OCI-LY1 (cell line): Measurements from ENCODE around the gene ERBB2.

Source experiments
- H2AFZ ChIP-seq: fragments of 200-600 bp; sonication (generic), shearing (Covaris generic); 2 replicates; pipeline ENCODE4 v1.6.0; 2014; ENCODE audit warnings: antibody characterized with exemption, mild to moderate bottlenecking, low read length
- H3F3A ChIP-seq: fragments of 200-600 bp; sonication (generic), shearing (Covaris generic); 2 replicates; pipeline ENCODE4 v1.6.0; 2014; ENCODE audit warnings: mild to moderate bottlenecking, antibody characterized with exemption, low read length, moderate library complexity; ENCODE audit not compliant: insufficient read depth
- H3K27ac ChIP-seq: fragments of 200-600 bp; sonication (generic); 2 replicates; pipeline ENCODE4 v1.5.1; 2014; ENCODE audit warnings: low read length, mixed run types, mild to moderate bottlenecking, low read depth; ENCODE audit not compliant: poor library complexity, severe bottlenecking
- H3K27me3 ChIP-seq: fragments of 200-600 bp; sonication (generic); 2 replicates; pipeline ENCODE4 v1.6.0; 2014; ENCODE audit warnings: antibody characterized with exemption, mild to moderate bottlenecking, low read length, moderate library complexity; ENCODE audit not compliant: insufficient read depth
- H3K36me3 ChIP-seq: fragments of 200-600 bp; sonication (generic); 2 replicates; pipeline ENCODE4 v1.6.1; 2014; ENCODE audit warnings: mild to moderate bottlenecking, antibody characterized with exemption, low read length, moderate library complexity, mixed read lengths; ENCODE audit not compliant: insufficient read depth
- H3K4me1 ChIP-seq: fragments of 200-600 bp; sonication (generic); 2 replicates; pipeline ENCODE4 v1.5.1; 2014; ENCODE audit warnings: mild to moderate bottlenecking, low read length, moderate library complexity; ENCODE audit not compliant: insufficient read depth, severe bottlenecking
- H3K4me2 ChIP-seq: fragments of 200-600 bp; sonication (generic), shearing (Covaris generic); 2 replicates; pipeline ENCODE4 v1.6.1; 2014; ENCODE audit warnings: low read length
- H3K4me3 ChIP-seq: fragments of 200-600 bp; sonication (generic); 2 replicates; pipeline ENCODE4 v1.5.1; 2014; ENCODE audit warnings: low read length, low read depth, mild to moderate bottlenecking, mixed read lengths; ENCODE audit not compliant: poor library complexity, severe bottlenecking
- H3K79me2 ChIP-seq: fragments of 200-600 bp; shearing (Covaris generic); 2 replicates; pipeline ENCODE4 v1.6.1; 2016; ENCODE audit warnings: mixed run types, low read length, mixed read lengths; ENCODE audit not compliant: insufficient read depth
- H3K9ac ChIP-seq: fragments of 200-600 bp; sonication (generic), shearing (Covaris generic); 2 replicates; pipeline ENCODE4 v1.6.1; 2014; ENCODE audit warnings: mild to moderate bottlenecking, low read length, mixed read lengths
- H3K9me2 ChIP-seq: fragments of 200-600 bp; sonication (generic), shearing (Covaris generic); 2 replicates; pipeline ENCODE4 v1.6.1; 2014; ENCODE audit warnings: low read depth, mild to moderate bottlenecking, low read length, mixed read lengths
- H3K9me3 ChIP-seq: fragments of 200-600 bp; shearing (Covaris generic); 2 replicates; pipeline ENCODE4 v1.6.1; 2014; ENCODE audit warnings: low read length, mixed read lengths
- H4K20me1 ChIP-seq: fragments of 200-600 bp; sonication (generic), shearing (Covaris generic); 2 replicates; pipeline ENCODE4 v1.6.0; 2016; ENCODE audit warnings: mild to moderate bottlenecking, low read length; ENCODE audit not compliant: insufficient read depth
- EZH2 ChIP-seq: fragments of 200-600 bp; sonication (generic), shearing (Covaris generic); IDR thresholded peaks from 2 replicates; pipeline ENCODE4 v1.8.0; 2017; ENCODE audit warnings: borderline replicate concordance, mixed run types, mild to moderate bottlenecking, antibody characterized with exemption, low read length, moderate library complexity, mixed read lengths
- TF ChIP-seq, protein P1 (sequence below): fragments of 200-600 bp; sonication (generic), shearing (Covaris generic); IDR thresholded peaks from 2 replicates; pipeline ENCODE4 v1.5.1; 2017; ENCODE audit warnings: mild to moderate bottlenecking, antibody characterized with exemption, low read length, moderate library complexity, mixed read lengths

Gene ERBB2

GRCh38 chr17:39674179-39674578 is 25.7 kb upstream of the ERBB2 start:
- H3K79me2 ChIP-seq, result no peaks in the 10 kb centered on the region
- no peak overlapping the region for H3K4me3 ChIP-seq
- H3K27me3 ChIP-seq, result no peaks in the 10 kb centered on the region; the same call in 1 of the 2 replicates
- no peak for TF ChIP-seq EZH2
- TF ChIP-seq, protein P1, sequence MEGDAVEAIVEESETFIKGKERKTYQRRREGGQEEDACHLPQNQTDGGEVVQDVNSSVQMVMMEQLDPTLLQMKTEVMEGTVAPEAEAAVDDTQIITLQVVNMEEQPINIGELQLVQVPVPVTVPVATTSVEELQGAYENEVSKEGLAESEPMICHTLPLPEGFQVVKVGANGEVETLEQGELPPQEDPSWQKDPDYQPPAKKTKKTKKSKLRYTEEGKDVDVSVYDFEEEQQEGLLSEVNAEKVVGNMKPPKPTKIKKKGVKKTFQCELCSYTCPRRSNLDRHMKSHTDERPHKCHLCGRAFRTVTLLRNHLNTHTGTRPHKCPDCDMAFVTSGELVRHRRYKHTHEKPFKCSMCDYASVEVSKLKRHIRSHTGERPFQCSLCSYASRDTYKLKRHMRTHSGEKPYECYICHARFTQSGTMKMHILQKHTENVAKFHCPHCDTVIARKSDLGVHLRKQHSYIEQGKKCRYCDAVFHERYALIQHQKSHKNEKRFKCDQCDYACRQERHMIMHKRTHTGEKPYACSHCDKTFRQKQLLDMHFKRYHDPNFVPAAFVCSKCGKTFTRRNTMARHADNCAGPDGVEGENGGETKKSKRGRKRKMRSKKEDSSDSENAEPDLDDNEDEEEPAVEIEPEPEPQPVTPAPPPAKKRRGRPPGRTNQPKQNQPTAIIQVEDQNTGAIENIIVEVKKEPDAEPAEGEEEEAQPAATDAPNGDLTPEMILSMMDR, result no peak
- H3K27ac ChIP-seq, result no peak overlapping the region
- no peaks in the 10 kb centered on the region for H3K9me2 ChIP-seq
- H3K4me1 ChIP-seq, result peaks cover 6% of the 10 kb centered on the region
- no peak overlapping the region for H2AFZ ChIP-seq
- no peaks in the 10 kb centered on the region for H3F3A ChIP-seq
- no peaks in the 10 kb centered on the region for H3K9me3 ChIP-seq
- H3K36me3 ChIP-seq, result no peaks in the 10 kb centered on the region
- H3K9ac ChIP-seq, result no peak overlapping the region
- H4K20me1 ChIP-seq, result no peaks in the 10 kb centered on the region
- no peak overlapping the region for H3K4me2 ChIP-seq

GRCh38 chr17:39674702-39675389 is 25.0 kb upstream of the ERBB2 start:
- Histone ChIP-seq H2AFZ (no peak overlapping the region), H3K9ac (no peak overlapping the region), H3K4me1 (peaks cover 13% of the 10 kb centered on the region), H3F3A (no peaks in the 10 kb centered on the region), H4K20me1 (no peaks in the 10 kb centered on the region), H3K4me2 (no peak overlapping the region), H3K27me3 (no peaks in the 10 kb centered on the region; the same call in 1 of the 2 replicates), H3K79me2 (no peaks in the 10 kb centered on the region), H3K36me3 (no peaks in the 10 kb centered on the region), H3K4me3 (no peak overlapping the region), H3K9me2 (no peaks in the 10 kb centered on the region), H3K27ac (no peak overlapping the region), H3K9me3 (no peaks in the 10 kb centered on the region)
- TF ChIP-seq, protein P1, result no peak
- no peak for TF ChIP-seq EZH2

- Histone ChIP-seq H3K9me3 (no peaks in the 10 kb centered on the region), H3K9me2 (no peaks in the 10 kb centered on the region), H3K27ac (no peak overlapping the region), H3K4me3 (no peak overlapping the region), H3K27me3 (no peaks in the 10 kb centered on the region; the same call in 1 of the 2 replicates), H4K20me1 (no peaks in the 10 kb centered on the region), H3K4me2 (no peak overlapping the region), H3K79me2 (no peaks in the 10 kb centered on the region), H3F3A (no peaks in the 10 kb centered on the region), H2AFZ (no peak overlapping the region), H3K4me1 (peaks cover 15% of the 10 kb centered on the region), H3K9ac (no peak overlapping the region), H3K36me3 (no peaks in the 10 kb centered on the region)
- no peak for TF ChIP-seq EZH2
- TF ChIP-seq, protein P1, result no peak
Observed at GRCh38 chr17:39675390-39676082, 24.3 kb upstream of the ERBB2 start.
